IMR-90 (cell line): ENCODE measurements around the gene DHDH. TPM values are rescaled to one million over a fixed set of nuclear protein-coding genes. Genes with fewer than 3 reads are reported as not detected.

Experiments used
- ATAC-seq: fragments of 200-7000 bp; cut with Tn5 transposase; 2 replicates; pipeline ENCODE4 v1.9.1; 2020; ENCODE audit warnings: low read depth, mild to moderate bottlenecking, moderate library complexity
- BruUV-seq: library from RNA; stranded (reverse); fragments of 400-500 nt; replicated peaks from 2 replicates; lab custom pipeline; 2021; lab: Mats Ljungman, UMichigan
- CTCF ChIA-PET: fragments of 300-600 bp; formaldehyde crosslinking; extraction: SDS; loops from one replicate; lab custom pipeline; 2021; ENCODE audit warnings: antibody characterized with exemption; lab: Yijun Ruan, JAX
- POLR2A ChIA-PET: fragments of 300-600 bp; sonication (Branson Sonifier 250); formaldehyde crosslinking; loops from one replicate; lab custom pipeline; 2022; ENCODE audit warnings: antibody characterized with exemption; ENCODE audit not compliant: unreplicated experiment; lab: Charles Lee
- DNase-seq: peaks from one replicate; pipeline ENCODE4 v3.0.0; 2013
- H2AFZ ChIP-seq: replicated peaks from 2 replicates; pipeline ENCODE3; 2013; ENCODE audit warnings: low read length, mild to moderate bottlenecking; ENCODE audit not compliant: poor library complexity
- H2AK5ac ChIP-seq: 2 replicates; pipeline ENCODE4 v1.6.1; 2013; ENCODE audit warnings: low read depth, low read length, inconsistent platforms
- H2AK9ac ChIP-seq: replicated peaks from 2 replicates; pipeline ENCODE3; 2013; ENCODE audit warnings: mild to moderate bottlenecking, low read depth, low read length, moderate library complexity; ENCODE audit not compliant: poor library complexity
- H2BK120ac ChIP-seq: 2 replicates; pipeline ENCODE4 v1.6.1; 2013; ENCODE audit warnings: low read depth, low read length, inconsistent platforms
- H2BK15ac ChIP-seq: 3 replicates; pipeline ENCODE4 v1.6.1; 2013; ENCODE audit warnings: low read depth, low read length, inconsistent platforms
- H2BK20ac ChIP-seq: 2 replicates; pipeline ENCODE4 v1.6.1; 2013; ENCODE audit warnings: low read depth, mild to moderate bottlenecking, inconsistent platforms, low read length, moderate library complexity
- H2BK5ac ChIP-seq: 2 replicates; pipeline ENCODE4 v1.6.1; 2013; ENCODE audit warnings: mild to moderate bottlenecking, low read depth, low read length, inconsistent platforms; ENCODE audit not compliant: poor library complexity, severe bottlenecking
- H3K14ac ChIP-seq: replicated peaks from 2 replicates; pipeline ENCODE4 v1.6.1; 2013; ENCODE audit warnings: low read depth, low read length, inconsistent platforms
- H3K18ac ChIP-seq: 2 replicates; pipeline ENCODE4 v1.6.1; 2013; ENCODE audit warnings: low read depth, low read length, control low read depth
- H3K23ac ChIP-seq: 2 replicates; pipeline ENCODE4 v1.6.1; 2013; ENCODE audit warnings: low read depth, low read length, inconsistent platforms
- H3K27ac ChIP-seq: 2 replicates; pipeline ENCODE4 v1.5.1; 2013; ENCODE audit warnings: mild to moderate bottlenecking, control low read depth, low read length; ENCODE audit not compliant: insufficient read depth
- H3K27me3 ChIP-seq: 2 replicates; pipeline ENCODE4 v1.6.1; 2013; ENCODE audit warnings: low read length; ENCODE audit not compliant: control insufficient read depth, insufficient read depth
- H3K36me3 ChIP-seq: 2 replicates; pipeline ENCODE4 v1.6.1; 2013; ENCODE audit warnings: low read length, mixed read lengths; ENCODE audit not compliant: control insufficient read depth, insufficient read depth
- H3K4ac ChIP-seq: 2 replicates; pipeline ENCODE4 v1.6.1; 2013; ENCODE audit warnings: low read depth, low read length, inconsistent platforms
- H3K4me1 ChIP-seq: 2 replicates; pipeline ENCODE4 v1.6.1; 2013; ENCODE audit warnings: low read length, mixed read lengths; ENCODE audit not compliant: control insufficient read depth, insufficient read depth
- H3K4me2 ChIP-seq: 2 replicates; pipeline ENCODE4 v1.6.1; 2013; ENCODE audit warnings: low read depth, mild to moderate bottlenecking, control low read depth, low read length, moderate library complexity
- H3K4me3 ChIP-seq: 2 replicates; pipeline ENCODE4 v1.5.1; 2013; ENCODE audit warnings: low read depth, mild to moderate bottlenecking, control low read depth, low read length, moderate library complexity; ENCODE audit not compliant: insufficient read depth
- H3K56ac ChIP-seq: 2 replicates; pipeline ENCODE4 v1.6.1; 2013; ENCODE audit warnings: low read length, inconsistent platforms; ENCODE audit not compliant: insufficient read depth; ENCODE audit errors: extremely low read depth
- H3K79me1 ChIP-seq, 2 experiments: 2 replicates each; pipeline ENCODE4 v1.6.1; 2013; ENCODE audit warnings: low read length in 2 of 2, inconsistent platforms in 1 of 2, low read depth in 1 of 2
- H3K9ac ChIP-seq: 2 replicates; pipeline ENCODE4 v1.6.1; 2013; ENCODE audit warnings: low read depth, low read length, control low read depth
- H3K9me1 ChIP-seq: 2 replicates; pipeline ENCODE4 v1.6.1; 2013; ENCODE audit warnings: low read length, inconsistent platforms; ENCODE audit not compliant: insufficient read depth
- H3K9me3 ChIP-seq: 2 replicates; pipeline ENCODE4 v1.6.1; 2013; ENCODE audit warnings: low read length; ENCODE audit not compliant: control insufficient read depth, insufficient read depth
- H4K20me1 ChIP-seq: 2 replicates; pipeline ENCODE4 v1.6.1; 2013; ENCODE audit warnings: low read length, inconsistent platforms; ENCODE audit not compliant: insufficient read depth
- H4K5ac ChIP-seq: 2 replicates; pipeline ENCODE4 v1.6.1; 2013; ENCODE audit warnings: mild to moderate bottlenecking, low read depth, low read length, control low read depth
- H4K8ac ChIP-seq, 2 experiments: 2 replicates each; pipeline ENCODE4 v1.6.1; 2013; ENCODE audit warnings: low read depth in 2 of 2, low read length in 2 of 2, control low read depth in 1 of 2, inconsistent platforms in 1 of 2
- H4K91ac ChIP-seq: 2 replicates; pipeline ENCODE4 v1.6.1; 2013; ENCODE audit warnings: low read depth, low read length, inconsistent platforms; ENCODE audit not compliant: insufficient read depth
- MAFK ChIP-seq: IDR thresholded peaks from 2 replicates; pipeline ENCODE4 v1.6.1; 2012; ENCODE audit warnings: low read depth, low read length, improper control_type of control experiment
- MXI1 ChIP-seq: IDR thresholded peaks from 2 replicates; pipeline ENCODE4 v1.6.1; 2012; ENCODE audit warnings: low read depth, mild to moderate bottlenecking, low read length, moderate library complexity, borderline replicate concordance
- WGBS, 2 experiments: methylation state at CpG; one replicate each; pipeline versions ENCODE4 v1.1.5 to v1.1.7; 2013; ENCODE audit warnings: missing lambda C conversion rate in 2 of 2; ENCODE audit not compliant: insufficient read length in 1 of 2; ENCODE audit errors: extremely low coverage in 2 of 2; 5-methylcytosine and 5-hydroxymethylcytosine counted together
- dilution Hi-C: fragments of 300-500 bp; cut with HindIII; formaldehyde crosslinking; loops from one replicate; pipeline ENCODE4 v1.14.3; 2018; ENCODE audit warnings: low sequenced_read_pairs; ENCODE audit not compliant: unreplicated experiment
- in situ Hi-C: fragments of 300-500 bp; cut with MboI; formaldehyde crosslinking; loops from 3 replicates; pipeline ENCODE4 v1.14.3; 2019; ENCODE audit warnings: low sequenced_read_pairs, inconsistent platforms, mixed read lengths
- intact Hi-C: fragments of 100-400 bp; cut with micrococcal nuclease; formaldehyde crosslinking; loops from 2 replicates; pipeline ENCODE4 v1.10.0; 2022
- polyA plus RNA-seq, 3 experiments: library from polyadenylated mRNA; depleted of rRNA; stranded (reverse); fragments of >200 nt; gene quantifications; 2 replicates each; pipeline ENCODE4 v1.2.3, GENCODE V29; 2012; ENCODE audit warnings: low replicate concordance in 1 of 3
- total RNA-seq: library from RNA; depleted of rRNA; stranded (reverse); fragments of >200 nt; gene quantifications from 2 replicates; pipeline ENCODE4 v1.2.3, GENCODE V29; 2012
- TF ChIP-seq, protein P1 (sequence below): conservative IDR thresholded peaks from 2 replicates; pipeline ENCODE4 v1.5.1; 2012; ENCODE audit warnings: mild to moderate bottlenecking, low read depth, low read length, improper control_type of control experiment

DHDH gene
- total and polyA plus RNA-seq, 2 of the 4 experiments (the other 2 are of a cell fraction) = 0.36 to 0.53 TPM

DNA sequence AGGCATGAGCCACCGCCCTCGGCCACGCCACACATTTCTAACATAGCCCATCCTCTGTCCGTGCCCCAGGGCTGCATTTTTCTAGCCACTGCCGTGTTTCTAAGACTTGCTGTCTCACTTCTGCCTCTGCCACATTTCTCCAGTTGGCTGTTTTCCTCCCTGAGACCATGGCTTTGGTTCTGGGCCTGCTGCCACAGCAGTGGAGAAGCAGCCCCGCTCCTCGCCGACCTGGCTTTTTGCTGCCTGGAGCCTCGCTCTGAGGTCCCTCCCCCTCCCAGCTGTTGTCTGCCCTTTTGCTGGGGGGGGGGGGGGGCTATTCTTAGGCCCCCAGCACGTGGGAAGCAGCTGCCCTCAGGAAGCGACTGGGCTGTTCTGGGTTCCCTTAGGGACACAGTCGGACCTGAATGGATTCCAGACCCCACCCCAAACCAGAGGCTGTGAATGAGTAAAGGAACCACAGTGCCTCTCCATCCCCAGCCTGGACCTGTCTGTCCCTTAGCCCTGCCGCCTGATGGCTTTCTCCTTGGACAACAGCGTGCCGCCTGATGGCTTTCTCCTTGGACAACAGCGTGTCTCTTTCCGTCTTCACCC, 56.3 kb downstream of the DHDH start:
- H3K4me3 ChIP-seq = no peak overlapping the region
- no peak overlapping the region for H3K4ac ChIP-seq
- BruUV-seq = no TSS peak
- ChIA-PET POLR2A (no interaction called here), CTCF (interaction anchor here (1.0 kb wide), 1 partner anchor 10 kb away, joined by 4 read pairs; no protein-coding TSS in a partner anchor)
- no peak for DNase-seq
- no peak overlapping the region for H3K9ac ChIP-seq
- H4K5ac ChIP-seq = no peak overlapping the region
- H3K9me1 ChIP-seq = peaks cover 13% of the 10 kb centered on the region
- H3K27ac ChIP-seq = no peak overlapping the region
- H4K8ac ChIP-seq = no peak overlapping the region
- no peak overlapping the region for H4K91ac ChIP-seq
- no peak overlapping the region for H2BK5ac ChIP-seq
- no peak overlapping the region for H2BK120ac ChIP-seq
- no peak overlapping the region for H3K18ac ChIP-seq
- no peak overlapping the region for H3K14ac ChIP-seq
- no peak overlapping the region for H3K4me2 ChIP-seq
- no peak overlapping the region for H2AFZ ChIP-seq
- H3K23ac ChIP-seq = no peak overlapping the region
- no peak for ATAC-seq
- dilution Hi-C loops = no loop called here
- H2BK15ac ChIP-seq = no peak overlapping the region
- H3K36me3 ChIP-seq = peaks cover 42% of the 10 kb centered on the region
- H3K27me3 ChIP-seq = no peaks in the 10 kb centered on the region
- no peak overlapping the region for H2AK9ac ChIP-seq
- H3K9me3 ChIP-seq = no peaks in the 10 kb centered on the region
- TF ChIP-seq MXI1 = no peak
- TF ChIP-seq, protein P1, sequence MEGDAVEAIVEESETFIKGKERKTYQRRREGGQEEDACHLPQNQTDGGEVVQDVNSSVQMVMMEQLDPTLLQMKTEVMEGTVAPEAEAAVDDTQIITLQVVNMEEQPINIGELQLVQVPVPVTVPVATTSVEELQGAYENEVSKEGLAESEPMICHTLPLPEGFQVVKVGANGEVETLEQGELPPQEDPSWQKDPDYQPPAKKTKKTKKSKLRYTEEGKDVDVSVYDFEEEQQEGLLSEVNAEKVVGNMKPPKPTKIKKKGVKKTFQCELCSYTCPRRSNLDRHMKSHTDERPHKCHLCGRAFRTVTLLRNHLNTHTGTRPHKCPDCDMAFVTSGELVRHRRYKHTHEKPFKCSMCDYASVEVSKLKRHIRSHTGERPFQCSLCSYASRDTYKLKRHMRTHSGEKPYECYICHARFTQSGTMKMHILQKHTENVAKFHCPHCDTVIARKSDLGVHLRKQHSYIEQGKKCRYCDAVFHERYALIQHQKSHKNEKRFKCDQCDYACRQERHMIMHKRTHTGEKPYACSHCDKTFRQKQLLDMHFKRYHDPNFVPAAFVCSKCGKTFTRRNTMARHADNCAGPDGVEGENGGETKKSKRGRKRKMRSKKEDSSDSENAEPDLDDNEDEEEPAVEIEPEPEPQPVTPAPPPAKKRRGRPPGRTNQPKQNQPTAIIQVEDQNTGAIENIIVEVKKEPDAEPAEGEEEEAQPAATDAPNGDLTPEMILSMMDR = no peak
- TF ChIP-seq MAFK = no peak
- peaks cover 28% of the 10 kb centered on the region for H4K20me1 ChIP-seq
- in situ Hi-C loops = no loop called here
- H2AK5ac ChIP-seq = no peak overlapping the region
- intact Hi-C loops = loop anchor here (5.0 to 10.0 kb wide), 3 partner anchors 68 to 215 kb away; partner anchors contain the start of genes CGB7 and KCNA7
- H2BK20ac ChIP-seq = no peak overlapping the region
- no peak overlapping the region for H3K56ac ChIP-seq
- H3K4me1 ChIP-seq = peaks cover 11% of the 10 kb centered on the region
- WGBS, 2 experiments = 86% methylated on average over 6 of the region's 17 CpGs; no CpG with 5 or more reads in 1 of the 2 experiments
- peaks cover 24 to 78% of the 10 kb centered on the region in 2 experiments for H3K79me1 ChIP-seq
